ENCODE results near the gene KIF18A. TPM values are rescaled to one million over a fixed set of nuclear protein-coding genes. Genes with fewer than 3 reads are reported as not detected.
"Not testable (repeated sequence)": the region's sequence is repeated elsewhere in the genome, so short reads cannot be mapped to it uniquely, and the experiment has no call there.

KIF18A gene
- total and polyA plus RNA-seq, 7 donors = under 0.01 to 2.7 (median 0.49) TPM

GRCh38 chr11:28137366-28137765, 29.4 kb upstream of the KIF18A start:
- 75 to 96% methylated on average over 3 of the region's 3 CpGs for WGBS, 2 donors
- Histone ChIP-seq H3K4me1 (no peaks in the 10 kb centered on the region), H3K27me3 (no peaks in the 10 kb centered on the region), H3K4me3 (no peak overlapping the region), H3K9me3 (peaks cover 0 to 17% (median 5%) of the 10 kb centered on the region in 4 donors), H3K27ac (no peak overlapping the region), H3K36me3 (peaks cover 0 to 12% (median 2%) of the 10 kb centered on the region in 4 donors)
- TF ChIP-seq POLR2AphosphoS5 (IDR thresholded peaks at IDR 0.05) (no peak), EP300 (IDR thresholded peaks at IDR 0.05) (no peak), POLR2A (IDR thresholded peaks at IDR 0.05) (no peak), CTCF (IDR thresholded peaks at IDR 0.05) (no peak)
- no peak for DNase-seq
- intact Hi-C loops (cut with DNase I) = no loop called here

GRCh38 chr11:28136157-28136556, 28.2 kb upstream of the KIF18A start:
- H3K4me1 ChIP-seq; H3K27ac ChIP-seq; H3K4me3 ChIP-seq; intact Hi-C loops (cut with DNase I); DNase-seq; H3K27me3 ChIP-seq: not testable (repeated sequence)
- H3K36me3 ChIP-seq = peaks cover 0 to 14% (median 2%) of the 10 kb centered on the region in 4 donors
- 97 to 98% methylated on average over 4 of the region's 4 CpGs for WGBS, 2 donors
- peaks cover 0 to 17% (median 5%) of the 10 kb centered on the region in 4 donors for H3K9me3 ChIP-seq

GRCh38 chr11:28133146-28133545, 25.2 kb upstream of the KIF18A start:
- Histone ChIP-seq H3K27ac (no peak overlapping the region), H3K36me3 (peaks cover 0 to 19% (median 0%) of the 10 kb centered on the region in 4 donors), H3K4me1 (no peaks in the 10 kb centered on the region), H3K9me3 (no peaks in the 10 kb centered on the region), H3K4me3 (no peak overlapping the region), H3K27me3 (no peaks in the 10 kb centered on the region)
- no peak for TF ChIP-seq POLR2AphosphoS5 (IDR thresholded peaks at IDR 0.05)
- no peak for TF ChIP-seq POLR2A (IDR thresholded peaks at IDR 0.05)
- no peak for TF ChIP-seq EP300 (IDR thresholded peaks at IDR 0.05)
- no peak for TF ChIP-seq CTCF (IDR thresholded peaks at IDR 0.05)
- intact Hi-C loops (cut with DNase I) = no loop called here
- DNase-seq = no peak
- 97 to 98% methylated on average over 3 of the region's 3 CpGs for WGBS, 2 donors

GRCh38 chr11:28132548-28132947, 24.6 kb upstream of the KIF18A start:
- no peaks in the 10 kb centered on the region for H3K27me3 ChIP-seq
- intact Hi-C loops (cut with DNase I) = no loop called here
- H3K4me3 ChIP-seq = no peak overlapping the region
- no peak for DNase-seq
- H3K36me3 ChIP-seq = peaks cover 0 to 19% (median 0%) of the 10 kb centered on the region in 4 donors
- 45 to 100% methylated on average over 1 of the region's 1 CpG for WGBS, 2 donors
- H3K27ac ChIP-seq = no peak overlapping the region
- no peak for TF ChIP-seq CTCF (IDR thresholded peaks at IDR 0.05)
- TF ChIP-seq POLR2AphosphoS5 (IDR thresholded peaks at IDR 0.05) = no peak
- no peak for TF ChIP-seq POLR2A (IDR thresholded peaks at IDR 0.05)
- TF ChIP-seq EP300 (IDR thresholded peaks at IDR 0.05) = no peak
- H3K4me1 ChIP-seq = no peaks in the 10 kb centered on the region
- no peaks in the 10 kb centered on the region for H3K9me3 ChIP-seq

- no peak for TF ChIP-seq POLR2A (IDR thresholded peaks at IDR 0.05)
- TF ChIP-seq EP300 (IDR thresholded peaks at IDR 0.05) = no peak
- no peak for TF ChIP-seq POLR2AphosphoS5 (IDR thresholded peaks at IDR 0.05)
- no peak for TF ChIP-seq CTCF (IDR thresholded peaks at IDR 0.05)
- H3K27me3 ChIP-seq = no peaks in the 10 kb centered on the region
- intact Hi-C loops (cut with DNase I) = no loop called here
- DNase-seq = no peak
- no peak overlapping the region for H3K4me3 ChIP-seq
- 40 to 74% methylated on average over 3 of the region's 3 CpGs for WGBS, 2 donors
- no peaks in the 10 kb centered on the region for H3K9me3 ChIP-seq
- H3K27ac ChIP-seq = no peak overlapping the region
- peaks cover 0 to 27% (median 0%) of the 10 kb centered on the region in 4 donors for H3K36me3 ChIP-seq
- peaks cover 0 to 14% (median 0%) of the 10 kb centered on the region in 4 donors for H3K4me1 ChIP-seq
Observed at GRCh38 chr11:28123151-28123581, 15.2 kb upstream of the KIF18A start.

All from sigmoid colon (tissue), 7 donors.